Measurements from ENCODE around the gene TAGLN. TPM values are rescaled to one million over a fixed set of nuclear protein-coding genes. Genes with fewer than 3 reads are reported as not detected.

Gene TAGLN
- total and polyA plus RNA-seq, 9 of the 15 experiments (the other 6 are each of a cell fraction or from before 2014, with no cell fraction given), result 0.21 to 4.9 (median 1.1) TPM

- TF ChIP-seq, protein P1, sequence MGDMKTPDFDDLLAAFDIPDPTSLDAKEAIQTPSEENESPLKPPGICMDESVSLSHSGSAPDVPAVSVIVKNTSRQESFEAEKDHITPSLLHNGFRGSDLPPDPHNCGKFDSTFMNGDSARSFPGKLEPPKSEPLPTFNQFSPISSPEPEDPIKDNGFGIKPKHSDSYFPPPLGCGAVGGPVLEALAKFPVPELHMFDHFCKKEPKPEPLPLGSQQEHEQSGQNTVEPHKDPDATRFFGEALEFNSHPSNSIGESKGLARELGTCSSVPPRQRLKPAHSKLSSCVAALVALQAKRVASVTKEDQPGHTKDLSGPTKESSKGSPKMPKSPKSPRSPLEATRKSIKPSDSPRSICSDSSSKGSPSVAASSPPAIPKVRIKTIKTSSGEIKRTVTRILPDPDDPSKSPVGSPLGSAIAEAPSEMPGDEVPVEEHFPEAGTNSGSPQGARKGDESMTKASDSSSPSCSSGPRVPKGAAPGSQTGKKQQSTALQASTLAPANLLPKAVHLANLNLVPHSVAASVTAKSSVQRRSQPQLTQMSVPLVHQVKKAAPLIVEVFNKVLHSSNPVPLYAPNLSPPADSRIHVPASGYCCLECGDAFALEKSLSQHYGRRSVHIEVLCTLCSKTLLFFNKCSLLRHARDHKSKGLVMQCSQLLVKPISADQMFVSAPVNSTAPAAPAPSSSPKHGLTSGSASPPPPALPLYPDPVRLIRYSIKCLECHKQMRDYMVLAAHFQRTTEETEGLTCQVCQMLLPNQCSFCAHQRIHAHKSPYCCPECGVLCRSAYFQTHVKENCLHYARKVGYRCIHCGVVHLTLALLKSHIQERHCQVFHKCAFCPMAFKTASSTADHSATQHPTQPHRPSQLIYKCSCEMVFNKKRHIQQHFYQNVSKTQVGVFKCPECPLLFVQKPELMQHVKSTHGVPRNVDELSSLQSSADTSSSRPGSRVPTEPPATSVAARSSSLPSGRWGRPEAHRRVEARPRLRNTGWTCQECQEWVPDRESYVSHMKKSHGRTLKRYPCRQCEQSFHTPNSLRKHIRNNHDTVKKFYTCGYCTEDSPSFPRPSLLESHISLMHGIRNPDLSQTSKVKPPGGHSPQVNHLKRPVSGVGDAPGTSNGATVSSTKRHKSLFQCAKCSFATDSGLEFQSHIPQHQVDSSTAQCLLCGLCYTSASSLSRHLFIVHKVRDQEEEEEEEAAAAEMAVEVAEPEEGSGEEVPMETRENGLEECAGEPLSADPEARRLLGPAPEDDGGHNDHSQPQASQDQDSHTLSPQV (IDR thresholded peaks at IDR 0.05), result no peak
- TF ChIP-seq ZNF212 (CRISPR knock-in tag; IDR thresholded peaks at IDR 0.05) (no peak), PBX2 (CRISPR knock-in tag; IDR thresholded peaks at IDR 0.05; ENCODE audit: low read depth) (no peak), PBX2 (tag; conservative IDR thresholded peaks at IDR 0.05; ENCODE audit: low read depth) (peak; percentile 53), TAF7 (tag; IDR thresholded peaks at IDR 0.05) (no peak), MTA2 (IDR thresholded peaks at IDR 0.05; ENCODE audit: low read depth) (peak; percentile 53), CBFA2T3 (IDR thresholded peaks at IDR 0.05) (peak; percentile 94), SMARCB1 (IDR thresholded peaks at IDR 0.05; ENCODE audit: insufficient read length, low read depth) (no peak), YBX1 (IDR thresholded peaks at IDR 0.05) (no peak), GABPA (tag; conservative IDR thresholded peaks at IDR 0.05; ENCODE audit: low read depth) (no peak), E2F3 (CRISPR knock-in tag; IDR thresholded peaks at IDR 0.05) (no peak), PML (IDR thresholded peaks at IDR 0.05; ENCODE audit: low read length) (peak; percentile 83), ZNF224 (CRISPR knock-in tag; IDR thresholded peaks at IDR 0.05) (no peak), TAL1 (IDR thresholded peaks at IDR 0.05) (peak; percentile 84), FUS (optimal IDR thresholded peaks at IDR 0.05; ENCODE audit: low read depth, low read length) (no peak), MEIS2 (IDR thresholded peaks at IDR 0.05; ENCODE audit: partially characterized antibody) (peak; percentile 57), TEAD4 (IDR thresholded peaks at IDR 0.05; ENCODE audit: low read length) (peak; percentile 93), TEAD4 (CRISPR knock-in tag; IDR thresholded peaks at IDR 0.05; ENCODE audit: borderline replicate concordance) (no peak), HDAC6 (IDR thresholded peaks at IDR 0.05; ENCODE audit: low read depth, low read length) (no peak)
- TF ChIP-seq, protein P2, sequence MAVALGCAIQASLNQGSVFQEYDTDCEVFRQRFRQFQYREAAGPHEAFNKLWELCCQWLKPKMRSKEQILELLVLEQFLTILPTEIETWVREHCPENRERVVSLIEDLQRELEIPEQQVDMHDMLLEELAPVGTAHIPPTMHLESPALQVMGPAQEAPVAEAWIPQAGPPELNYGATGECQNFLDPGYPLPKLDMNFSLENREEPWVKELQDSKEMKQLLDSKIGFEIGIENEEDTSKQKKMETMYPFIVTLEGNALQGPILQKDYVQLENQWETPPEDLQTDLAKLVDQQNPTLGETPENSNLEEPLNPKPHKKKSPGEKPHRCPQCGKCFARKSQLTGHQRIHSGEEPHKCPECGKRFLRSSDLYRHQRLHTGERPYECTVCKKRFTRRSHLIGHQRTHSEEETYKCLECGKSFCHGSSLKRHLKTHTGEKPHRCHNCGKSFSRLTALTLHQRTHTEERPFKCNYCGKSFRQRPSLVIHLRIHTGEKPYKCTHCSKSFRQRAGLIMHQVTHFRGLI (CRISPR knock-in tag; IDR thresholded peaks at IDR 0.05), result no peak
Measured at GRCh38 chr11:117160826-117161225, 38.3 kb upstream of the TAGLN start (continued).

Data from K562 (cell line).